K562 (cell line): ENCODE measurements around the gene PBXIP1. TPM values are rescaled to one million over a fixed set of nuclear protein-coding genes. Genes with fewer than 3 reads are reported as not detected.

Experiments used
- BCOR ChIP-seq: fragments of 450-650 bp; IDR thresholded peaks from 2 replicates; pipeline ENCODE4 v1.6.1; 2016
- BHLHE40 ChIP-seq: IDR thresholded peaks from 2 replicates; pipeline ENCODE4 v1.6.1; 2011; ENCODE audit warnings: low read length, improper control_type of control experiment
- BRD9 ChIP-seq: fragments of 450-650 bp; IDR thresholded peaks from 2 replicates; pipeline ENCODE4 v1.6.1; 2018; ENCODE audit warnings: low read depth; ENCODE audit not compliant: partially characterized antibody
- CBX1 ChIP-seq: sonication (generic); IDR thresholded peaks from 2 replicates; pipeline ENCODE4 v1.6.1; 2016; ENCODE audit warnings: antibody characterized with exemption, low read depth, mild to moderate bottlenecking
- CBX2 ChIP-seq: fragments of 200-600 bp; sonication (generic); IDR thresholded peaks from one replicate; pipeline ENCODE4 v1.6.1; 2012; ENCODE audit warnings: mild to moderate bottlenecking, low read length, inconsistent platforms; ENCODE audit not compliant: insufficient read depth, poor library complexity, severe bottlenecking
- CBX3 ChIP-seq, 2 experiments: IDR thresholded peaks; 1 replicate in 1 of 2; 2 replicates in 1 of 2; pipeline ENCODE4 v1.6.1; 2012; ENCODE audit warnings: inconsistent platforms in 2 of 2, low read length in 2 of 2, borderline replicate concordance in 1 of 2, control low read depth in 1 of 2
- DPF2 ChIP-seq: fragments of 450-650 bp; IDR thresholded peaks from 2 replicates; pipeline ENCODE4 v1.6.1; 2016
- EHMT2 ChIP-seq: fragments of 450-650 bp; IDR thresholded peaks from 2 replicates; pipeline ENCODE4 v1.6.1; 2018; ENCODE audit warnings: antibody characterized with exemption
- KLF16 ChIP-seq: IDR thresholded peaks from 2 replicates; pipeline ENCODE4 v1.6.1; 2016; ENCODE audit warnings: antibody characterized with exemption
- MBD2 ChIP-seq: sonication (generic); IDR thresholded peaks from 2 replicates; pipeline ENCODE4 v1.6.1; 2016; ENCODE audit warnings: low read depth, borderline replicate concordance
- NCOA1 ChIP-seq: fragments of 450-650 bp; IDR thresholded peaks from 2 replicates; pipeline ENCODE4 v1.6.1; 2016; ENCODE audit warnings: low read depth
- PHF8 ChIP-seq: fragments of 200-600 bp; sonication (generic); IDR thresholded peaks from 2 replicates; pipeline ENCODE4 v1.6.1; 2012; ENCODE audit warnings: mixed run types, mild to moderate bottlenecking, inconsistent platforms, low read length, moderate library complexity, borderline replicate concordance
- SRF ChIP-seq, 2 experiments: fragments of 250-450, 450-650 bp in 1 of 2; sonication (Bioruptor Pico) in 1 of 2; sonication (generic) in 1 of 2; formaldehyde crosslinking; IDR thresholded peaks; 2 replicates each; pipeline versions ENCODE4 v1.5.0 to v1.5.1; 2020 to 2022; ENCODE audit warnings: mild to moderate bottlenecking in 1 of 2, missing genetic modification reagents in 1 of 2
- STAG1 ChIP-seq: sonication (generic); formaldehyde crosslinking; IDR thresholded peaks from 2 replicates; pipeline ENCODE4 v1.5.0; 2020; ENCODE audit warnings: missing genetic modification reagents, borderline replicate concordance
- ZNF75A ChIP-seq: fragments of 450-650 bp; formaldehyde crosslinking; IDR thresholded peaks from 2 replicates; pipeline ENCODE4 v1.4.0; 2020; ENCODE audit warnings: mild to moderate bottlenecking
- polyA plus RNA-seq, 8 experiments: library from polyadenylated mRNA; depleted of rRNA in 4 of 8; stranded (reverse) in 5 of 8; unstranded in 3 of 8; fragments of >200 nt; fragmentation: Nextera tagmentation in 2 of 8; fragmentation: Illumina TruSeq in 1 of 8; extraction: Ambion mirVana in 2 of 8; extraction: Trizol in 1 of 8; gene quantifications; 2 replicates each; pipeline versions ENCODE4 v1.2.1 to v1.2.3, GENCODE V29; 2011 to 2014; ENCODE audit warnings: inconsistent platforms in 1 of 8, missing spikeins in 1 of 8
- total RNA-seq, 7 experiments: library from RNA; depleted of rRNA in 6 of 7; stranded (reverse); fragments of >200 nt in 6 of 7; fragmentation: Illumina TruSeq in 2 of 7; extraction: Trizol in 2 of 7; gene quantifications; 2 replicates each; pipeline versions ENCODE4 v1.2.1 to v1.2.3, GENCODE V29; 2011 to 2021; ENCODE audit warnings: low replicate concordance in 1 of 7
- TF ChIP-seq, protein P1 (sequence below): fragments of 450-650 bp; IDR thresholded peaks from 2 replicates; pipeline ENCODE4 v1.7.1; 2018; ENCODE audit warnings: mild to moderate bottlenecking, low read depth; ENCODE audit not compliant: partially characterized antibody
- TF ChIP-seq, protein P2 (sequence below): fragments of 250-450 bp; sonication (Bioruptor Pico); IDR thresholded peaks from 2 replicates; pipeline ENCODE4 v1.8.0; 2022; ENCODE audit warnings: inconsistent platforms
- TF ChIP-seq, protein P3 (sequence below), 2 experiments: IDR thresholded peaks; 2 replicates each; pipeline ENCODE4 v1.6.1; 2011; ENCODE audit warnings: borderline replicate concordance in 1 of 2, control low read depth in 1 of 2, low read depth in 1 of 2, low read length in 1 of 2, mild to moderate bottlenecking in 1 of 2, mixed read lengths in 1 of 2, moderate library complexity in 1 of 2; ENCODE audit not compliant: insufficient read depth in 1 of 2, insufficient read length in 1 of 2, poor library complexity in 1 of 2, severe bottlenecking in 1 of 2; ENCODE audit errors: extremely low read depth in 1 of 2
- TF ChIP-seq, protein P4 (sequence below), 2 experiments: fragments of 450-650 bp; conservative IDR thresholded peaks; 2 replicates each; pipeline ENCODE4 v1.6.1; 2017; ENCODE audit warnings: mild to moderate bottlenecking in 2 of 2, moderate library complexity in 2 of 2

PBXIP1 gene
- total and polyA plus RNA-seq, 9 of the 15 experiments (the other 6 are each of a cell fraction or from before 2014, with no cell fraction given), result 0.13 to 8.3 (median 5.8) TPM

DNA sequence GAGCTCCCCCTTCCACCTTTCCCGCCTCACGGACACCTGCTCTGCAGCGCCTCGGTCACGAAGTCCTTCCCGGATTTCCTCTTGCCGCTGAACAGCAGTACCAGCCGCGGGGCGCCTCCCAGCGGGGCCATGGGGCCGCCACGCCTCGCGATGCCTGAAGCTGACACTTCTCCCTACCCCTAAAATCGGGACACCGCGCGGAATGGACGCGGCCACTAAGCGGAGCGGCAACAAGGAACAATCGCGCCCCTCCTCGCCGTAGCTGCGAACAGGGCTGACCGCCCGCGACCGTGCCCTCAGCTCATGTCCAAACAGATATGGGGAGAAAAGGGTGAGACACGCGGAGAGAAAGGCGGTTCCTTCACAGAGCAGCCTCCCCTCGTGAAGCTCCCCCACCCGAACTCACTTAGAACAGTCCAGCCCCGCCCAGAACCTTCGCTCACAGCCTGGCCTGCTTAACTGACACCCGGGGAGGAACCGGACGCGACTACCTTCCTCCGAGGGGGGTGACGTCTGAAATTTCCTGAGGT is 19.3 kb downstream of the PBXIP1 start, which contains the start of gene PMVK (continued):
- TF ChIP-seq, protein P1, sequence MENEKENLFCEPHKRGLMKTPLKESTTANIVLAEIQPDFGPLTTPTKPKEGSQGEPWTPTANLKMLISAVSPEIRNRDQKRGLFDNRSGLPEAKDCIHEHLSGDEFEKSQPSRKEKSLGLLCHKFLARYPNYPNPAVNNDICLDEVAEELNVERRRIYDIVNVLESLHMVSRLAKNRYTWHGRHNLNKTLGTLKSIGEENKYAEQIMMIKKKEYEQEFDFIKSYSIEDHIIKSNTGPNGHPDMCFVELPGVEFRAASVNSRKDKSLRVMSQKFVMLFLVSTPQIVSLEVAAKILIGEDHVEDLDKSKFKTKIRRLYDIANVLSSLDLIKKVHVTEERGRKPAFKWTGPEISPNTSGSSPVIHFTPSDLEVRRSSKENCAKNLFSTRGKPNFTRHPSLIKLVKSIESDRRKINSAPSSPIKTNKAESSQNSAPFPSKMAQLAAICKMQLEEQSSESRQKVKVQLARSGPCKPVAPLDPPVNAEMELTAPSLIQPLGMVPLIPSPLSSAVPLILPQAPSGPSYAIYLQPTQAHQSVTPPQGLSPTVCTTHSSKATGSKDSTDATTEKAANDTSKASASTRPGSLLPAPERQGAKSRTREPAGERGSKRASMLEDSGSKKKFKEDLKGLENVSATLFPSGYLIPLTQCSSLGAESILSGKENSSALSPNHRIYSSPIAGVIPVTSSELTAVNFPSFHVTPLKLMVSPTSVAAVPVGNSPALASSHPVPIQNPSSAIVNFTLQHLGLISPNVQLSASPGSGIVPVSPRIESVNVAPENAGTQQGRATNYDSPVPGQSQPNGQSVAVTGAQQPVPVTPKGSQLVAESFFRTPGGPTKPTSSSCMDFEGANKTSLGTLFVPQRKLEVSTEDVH, result peak; percentile 81
- TF ChIP-seq, protein P2, sequence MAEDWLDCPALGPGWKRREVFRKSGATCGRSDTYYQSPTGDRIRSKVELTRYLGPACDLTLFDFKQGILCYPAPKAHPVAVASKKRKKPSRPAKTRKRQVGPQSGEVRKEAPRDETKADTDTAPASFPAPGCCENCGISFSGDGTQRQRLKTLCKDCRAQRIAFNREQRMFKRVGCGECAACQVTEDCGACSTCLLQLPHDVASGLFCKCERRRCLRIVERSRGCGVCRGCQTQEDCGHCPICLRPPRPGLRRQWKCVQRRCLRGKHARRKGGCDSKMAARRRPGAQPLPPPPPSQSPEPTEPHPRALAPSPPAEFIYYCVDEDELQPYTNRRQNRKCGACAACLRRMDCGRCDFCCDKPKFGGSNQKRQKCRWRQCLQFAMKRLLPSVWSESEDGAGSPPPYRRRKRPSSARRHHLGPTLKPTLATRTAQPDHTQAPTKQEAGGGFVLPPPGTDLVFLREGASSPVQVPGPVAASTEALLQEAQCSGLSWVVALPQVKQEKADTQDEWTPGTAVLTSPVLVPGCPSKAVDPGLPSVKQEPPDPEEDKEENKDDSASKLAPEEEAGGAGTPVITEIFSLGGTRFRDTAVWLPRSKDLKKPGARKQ (CRISPR knock-in tag), result no peak
- TF ChIP-seq, protein P3, sequence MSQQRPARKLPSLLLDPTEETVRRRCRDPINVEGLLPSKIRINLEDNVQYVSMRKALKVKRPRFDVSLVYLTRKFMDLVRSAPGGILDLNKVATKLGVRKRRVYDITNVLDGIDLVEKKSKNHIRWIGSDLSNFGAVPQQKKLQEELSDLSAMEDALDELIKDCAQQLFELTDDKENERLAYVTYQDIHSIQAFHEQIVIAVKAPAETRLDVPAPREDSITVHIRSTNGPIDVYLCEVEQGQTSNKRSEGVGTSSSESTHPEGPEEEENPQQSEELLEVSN (IDR thresholded peaks at IDR 0.05; ENCODE audit: borderline replicate concordance in 1 of 2, extremely low read depth in 1 of 2, insufficient read depth in 1 of 2, insufficient read length in 1 of 2, low read depth in 1 of 2, low read length in 1 of 2, poor library complexity in 1 of 2, severe bottlenecking in 1 of 2), result peak; percentile 100
- TF ChIP-seq ZNF75A (CRISPR knock-in tag) (0 out of 2 replicates have a peak, but pooled peaks have one; percentile 7), CBX1 (peak; percentile 90), BHLHE40 (peak; percentile 64; the same call in 1 of the 2 replicates), BRD9 (peak; percentile 11), MBD2 (no peak; the same call in 1 of the 2 replicates), EHMT2 (0 out of 2 replicates have a peak, but pooled peaks have one; percentile 72), DPF2 (peak; percentile 13; the same call in 1 of the 2 replicates), BCOR (peak; percentile 74), KLF16 (peak; percentile 15; the same call in 1 of the 2 replicates), STAG1 (peak; percentile 81), CBX2 (no peak), CBX3 (IDR thresholded peaks at IDR 0.05; ENCODE audit: borderline replicate concordance in 1 of 2, low read length in 2 of 2) (peak in 1 of 2 experiments; percentile 99; a peak in 2 of 3 replicates), PHF8 (peak; percentile 68; the same call in 1 of the 2 replicates), NCOA1 (peak; percentile 48; the same call in 1 of the 2 replicates), SRF (CRISPR knock-in tag; IDR thresholded peaks at IDR 0.05) (peak in 1 of 2 experiments; percentile 73; a peak in 1 of 4 replicates)
- TF ChIP-seq, protein P4, sequence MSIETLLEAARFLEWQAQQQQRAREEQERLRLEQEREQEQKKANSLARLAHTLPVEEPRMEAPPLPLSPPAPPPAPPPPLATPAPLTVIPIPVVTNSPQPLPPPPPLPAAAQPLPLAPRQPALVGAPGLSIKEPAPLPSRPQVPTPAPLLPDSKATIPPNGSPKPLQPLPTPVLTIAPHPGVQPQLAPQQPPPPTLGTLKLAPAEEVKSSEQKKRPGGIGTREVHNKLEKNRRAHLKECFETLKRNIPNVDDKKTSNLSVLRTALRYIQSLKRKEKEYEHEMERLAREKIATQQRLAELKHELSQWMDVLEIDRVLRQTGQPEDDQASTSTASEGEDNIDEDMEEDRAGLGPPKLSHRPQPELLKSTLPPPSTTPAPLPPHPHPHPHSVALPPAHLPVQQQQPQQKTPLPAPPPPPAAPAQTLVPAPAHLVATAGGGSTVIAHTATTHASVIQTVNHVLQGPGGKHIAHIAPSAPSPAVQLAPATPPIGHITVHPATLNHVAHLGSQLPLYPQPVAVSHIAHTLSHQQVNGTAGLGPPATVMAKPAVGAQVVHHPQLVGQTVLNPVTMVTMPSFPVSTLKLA (conservative IDR thresholded peaks at IDR 0.05), result peak; percentile 82 to 91; a peak in 3 of 4 replicates
